ENCODE data around the gene ASL. TPM values are rescaled to one million over a fixed set of nuclear protein-coding genes. Genes with fewer than 3 reads are reported as not detected.
"Not testable (repeated sequence)": the region's sequence is repeated elsewhere in the genome, so short reads cannot be mapped to it uniquely, and the experiment has no call there.

ASL gene
- total RNA-seq, 1 experiment from 2014 or later = 56.5 TPM

- no peak for TF ChIP-seq CTCF (IDR thresholded peaks at IDR 0.05; ENCODE audit: unreplicated experiment)
- H3K36me3 Mint-ChIP-seq (ENCODE audit: insufficient read depth, unreplicated experiment) = no peaks in the 10 kb centered on the region
- intact Hi-C loops (cut with micrococcal nuclease) = no loop called here
- H3K27me3 Mint-ChIP-seq (ENCODE audit: insufficient read depth, unreplicated experiment) = no peaks in the 10 kb centered on the region
- no TSS peak for BruUV-seq (replicated peaks)
- H3K27ac Mint-ChIP-seq (ENCODE audit: low read depth, unreplicated experiment) = no peak overlapping the region
- ChIA-PET CTCF (interaction anchor here (0.7 to 1.5 kb wide), 5 partner anchors 32 to 436 kb away, joined by 3 to 6 read pairs (median 4); no protein-coding TSS in a partner anchor), POLR2A (interaction anchor here (1.3 to 2.9 kb wide), 2 partner anchors 18 to 22 kb away, joined by 3 to 10 read pairs; no protein-coding TSS in a partner anchor)
- peaks cover 6% of the 10 kb centered on the region for H3K4me1 Mint-ChIP-seq (ENCODE audit: insufficient read depth, unreplicated experiment)
- H3K4me3 Mint-ChIP-seq (ENCODE audit: unreplicated experiment) = no peak overlapping the region
- H3K9me3 Mint-ChIP-seq (ENCODE audit: unreplicated experiment) = no peaks in the 10 kb centered on the region
- no peak for DNase-seq (ENCODE audit: unreplicated experiment)
Measured at GRCh38 chr7:66069732-66070131, 5.9 kb upstream of the ASL start.

- Mint-ChIP-seq H3K9me3 (ENCODE audit: unreplicated experiment) (no peaks in the 10 kb centered on the region), H3K27me3 (ENCODE audit: insufficient read depth, unreplicated experiment) (no peaks in the 10 kb centered on the region), H3K4me3 (ENCODE audit: unreplicated experiment) (no peak overlapping the region), H3K27ac (ENCODE audit: low read depth, unreplicated experiment) (no peak overlapping the region), H3K4me1 (ENCODE audit: insufficient read depth, unreplicated experiment) (peaks cover 6% of the 10 kb centered on the region), H3K36me3 (ENCODE audit: insufficient read depth, unreplicated experiment) (no peaks in the 10 kb centered on the region)
- CTCF ChIA-PET = interaction anchor here (0.7 to 1.5 kb wide), 6 partner anchors 22 to 436 kb away, joined by 3 to 6 read pairs (median 4); no protein-coding TSS in a partner anchor
- intact Hi-C loops (cut with micrococcal nuclease) = no loop called here
- POLR2A ChIA-PET = interaction anchor here (1.3 to 2.9 kb wide), 2 partner anchors 19 to 23 kb away, joined by 3 to 10 read pairs; no protein-coding TSS in a partner anchor
- TF ChIP-seq CTCF (IDR thresholded peaks at IDR 0.05; ENCODE audit: unreplicated experiment) = no peak
- no peak for DNase-seq (ENCODE audit: unreplicated experiment)
- BruUV-seq (replicated peaks) = no TSS peak
Measured at GRCh38 chr7:66070222-66070621, 5.4 kb upstream of the ASL start.

- H3K4me1 Mint-ChIP-seq (ENCODE audit: insufficient read depth, unreplicated experiment); H3K27ac Mint-ChIP-seq (ENCODE audit: low read depth, unreplicated experiment); H3K4me3 Mint-ChIP-seq (ENCODE audit: unreplicated experiment); BruUV-seq (replicated peaks); intact Hi-C loops (cut with micrococcal nuclease); DNase-seq (ENCODE audit: unreplicated experiment); H3K27me3 Mint-ChIP-seq (ENCODE audit: insufficient read depth, unreplicated experiment); H3K36me3 Mint-ChIP-seq (ENCODE audit: insufficient read depth, unreplicated experiment); H3K9me3 Mint-ChIP-seq (ENCODE audit: unreplicated experiment): not testable (repeated sequence)
- CTCF ChIA-PET = interaction anchor here (0.5 to 2.8 kb wide), 11 partner anchors 15 to 1081 kb away, joined by 3 to 37 read pairs (median 4); no protein-coding TSS in a partner anchor
- POLR2A ChIA-PET = interaction anchor here (1.2 to 2.9 kb wide), 3 partner anchors 21 to 42 kb away, joined by 3 to 10 read pairs (median 4); no protein-coding TSS in a partner anchor
Measured at GRCh38 chr7:66072208-66072607, 3.4 kb upstream of the ASL start.

- no TSS peak for BruUV-seq (replicated peaks)
- DNase-seq (ENCODE audit: unreplicated experiment) = no peak
- intact Hi-C loops (cut with micrococcal nuclease) = no loop called here
- Mint-ChIP-seq H3K36me3 (ENCODE audit: insufficient read depth, unreplicated experiment) (peaks cover 18% of the 10 kb centered on the region), H3K27ac (ENCODE audit: low read depth, unreplicated experiment) (peak overlapping the region; percentile 23), H3K9me3 (ENCODE audit: unreplicated experiment) (no peaks in the 10 kb centered on the region), H3K4me1 (ENCODE audit: insufficient read depth, unreplicated experiment) (no peaks in the 10 kb centered on the region), H3K4me3 (ENCODE audit: unreplicated experiment) (peak overlapping the region; percentile 84), H3K27me3 (ENCODE audit: insufficient read depth, unreplicated experiment) (no peaks in the 10 kb centered on the region)
- no peak for TF ChIP-seq CTCF (IDR thresholded peaks at IDR 0.05; ENCODE audit: unreplicated experiment)
- ChIA-PET POLR2A (interaction anchor here (0.6 to 2.4 kb wide), 14 partner anchors 9 to 417 kb away, joined by 3 to 11 read pairs (median 4); partner anchors contain the start of gene CRCP), CTCF (interaction anchor here (0.6 to 1.0 kb wide), 4 partner anchors 46 to 843 kb away, joined by 3 to 4 read pairs (median 4); no protein-coding TSS in a partner anchor)
Measured at GRCh38 chr7:66076462-66077329, 1.1 kb downstream of the ASL start.

Data from MCF 10A (cell line).